Thoracic aorta (tissue), 2 donors: ENCODE data around the gene TAGLN. TPM values are rescaled to one million over a fixed set of nuclear protein-coding genes. Genes with fewer than 3 reads are reported as not detected.

Source experiments
- ATAC-seq: fragments of 150-250 bp; one replicate; pipeline ENCODE4 v1.8.0; 2017; ENCODE audit warnings: low read depth; ENCODE audit not compliant: insufficient number of reproducible peaks, low FRiP score
- DNase-seq: peaks from one replicate; pipeline ENCODE4 v3.0.0-alpha.2; 2020; ENCODE audit warnings: low spot score
- H3K27ac ChIP-seq, 2 donors: fragments of 200-600 bp; sonication (generic); 1 replicate in 1 of 2; 2 replicates in 1 of 2; pipeline ENCODE4 v1.5.1; 2016; ENCODE audit warnings: mild to moderate bottlenecking in 2 of 2, moderate library complexity in 2 of 2
- H3K27me3 ChIP-seq: fragments of 200-600 bp; sonication (generic); replicated peaks from 2 replicates; pipeline ENCODE4 v1.6.0; 2016; ENCODE audit warnings: mild to moderate bottlenecking; ENCODE audit not compliant: insufficient read depth
- H3K36me3 ChIP-seq: fragments of 200-600 bp; sonication (generic); one replicate; pipeline ENCODE4 v1.5.1; 2016
- H3K4me1 ChIP-seq, 2 donors: fragments of 200-600 bp; sonication (generic); 1 replicate in 1 of 2; 2 replicates in 1 of 2; pipeline versions ENCODE4 v1.5.1 to v1.6.0; 2016; ENCODE audit warnings: low read depth in 2 of 2, mild to moderate bottlenecking in 1 of 2; ENCODE audit not compliant: control insufficient read depth in 1 of 2
- H3K4me3 ChIP-seq: fragments of 200-600 bp; sonication (generic); 2 replicates; pipeline ENCODE4 v1.5.1; 2016; ENCODE audit warnings: mild to moderate bottlenecking
- H3K9me3 ChIP-seq: fragments of 200-600 bp; sonication (generic); 2 replicates; pipeline ENCODE4 v1.5.1; 2016
- total RNA-seq, 2 donors: library from RNA; depleted of rRNA; stranded (reverse); fragments of >200 nt; gene quantifications; one replicate each; pipeline versions ENCODE4 v1.1.0 to v1.2.3, GENCODE V29; 2016
- TF ChIP-seq, protein P1 (sequence below): fragments of 200-600 bp; sonication (generic); IDR thresholded peaks from one replicate; pipeline ENCODE4 v1.5.1; 2019; ENCODE audit warnings: antibody characterized with exemption

TAGLN gene
- total RNA-seq, 2 donors from 2014 or later = 6,975 to 13,974 TPM

- H3K36me3 ChIP-seq = peaks cover 36% of the 10 kb centered on the region
- ATAC-seq (no peak), DNase-seq (no peak)
- H3K4me3 ChIP-seq = no peak overlapping the region
- H3K4me1 ChIP-seq = peaks cover 0 to 15% of the 10 kb centered on the region in 2 donors
- no peaks in the 10 kb centered on the region for H3K9me3 ChIP-seq
- TF ChIP-seq, protein P1, sequence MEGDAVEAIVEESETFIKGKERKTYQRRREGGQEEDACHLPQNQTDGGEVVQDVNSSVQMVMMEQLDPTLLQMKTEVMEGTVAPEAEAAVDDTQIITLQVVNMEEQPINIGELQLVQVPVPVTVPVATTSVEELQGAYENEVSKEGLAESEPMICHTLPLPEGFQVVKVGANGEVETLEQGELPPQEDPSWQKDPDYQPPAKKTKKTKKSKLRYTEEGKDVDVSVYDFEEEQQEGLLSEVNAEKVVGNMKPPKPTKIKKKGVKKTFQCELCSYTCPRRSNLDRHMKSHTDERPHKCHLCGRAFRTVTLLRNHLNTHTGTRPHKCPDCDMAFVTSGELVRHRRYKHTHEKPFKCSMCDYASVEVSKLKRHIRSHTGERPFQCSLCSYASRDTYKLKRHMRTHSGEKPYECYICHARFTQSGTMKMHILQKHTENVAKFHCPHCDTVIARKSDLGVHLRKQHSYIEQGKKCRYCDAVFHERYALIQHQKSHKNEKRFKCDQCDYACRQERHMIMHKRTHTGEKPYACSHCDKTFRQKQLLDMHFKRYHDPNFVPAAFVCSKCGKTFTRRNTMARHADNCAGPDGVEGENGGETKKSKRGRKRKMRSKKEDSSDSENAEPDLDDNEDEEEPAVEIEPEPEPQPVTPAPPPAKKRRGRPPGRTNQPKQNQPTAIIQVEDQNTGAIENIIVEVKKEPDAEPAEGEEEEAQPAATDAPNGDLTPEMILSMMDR = no peak
- H3K27ac ChIP-seq = peak overlapping the region; percentile 94 to 99
- H3K27me3 ChIP-seq = no peaks in the 10 kb centered on the region
These were observed 2.2 kb upstream of the TAGLN start for GRCh38 chr11:117197006-117197405.

- H3K36me3 ChIP-seq = peaks cover 33% of the 10 kb centered on the region
- H3K4me1 ChIP-seq = peaks cover 0 to 15% of the 10 kb centered on the region in 2 donors
- H3K27me3 ChIP-seq = no peaks in the 10 kb centered on the region
- no peak for DNase-seq
- TF ChIP-seq, protein P1 = peak; percentile 82
- peak overlapping the region; percentile 94 to 99 for H3K27ac ChIP-seq
- H3K4me3 ChIP-seq = peak overlapping the region; percentile 81
- no peaks in the 10 kb centered on the region for H3K9me3 ChIP-seq
- peak; percentile 17 for ATAC-seq
These were observed 1.4 kb upstream of the TAGLN start for GRCh38 chr11:117197516-117198456.

GRCh38 chr11:117198613-117199012 lies 557 bp upstream of the TAGLN start:
- H3K9me3 ChIP-seq = no peaks in the 10 kb centered on the region
- ATAC-seq = no peak
- no peak for DNase-seq
- H3K27ac ChIP-seq = peak overlapping the region; percentile 94 to 99
- H3K36me3 ChIP-seq = peaks cover 33% of the 10 kb centered on the region
- peaks cover 0 to 24% of the 10 kb centered on the region in 2 donors for H3K4me1 ChIP-seq
- H3K4me3 ChIP-seq = peak overlapping the region; percentile 81
- TF ChIP-seq, protein P1 = no peak
- H3K27me3 ChIP-seq = no peaks in the 10 kb centered on the region

- no peaks in the 10 kb centered on the region for H3K9me3 ChIP-seq
These were observed 994 bp downstream of the TAGLN start for GRCh38 chr11:117199916-117200812.

More at GRCh38 chr11:117199916-117200812, 994 bp downstream of the TAGLN start:
- Histone ChIP-seq H3K36me3 (peaks cover 46% of the 10 kb centered on the region), H3K27ac (peak overlapping the region; percentile 99), H3K4me1 (peaks cover 3 to 39% of the 10 kb centered on the region in 2 donors), H3K4me3 (peak overlapping the region; percentile 81), H3K27me3 (no peaks in the 10 kb centered on the region)
- TF ChIP-seq, protein P1 = no peak
- DNase-seq = no peak
- no peak for ATAC-seq
